Fibroblast of villous mesenchyme (primary cell): ENCODE results near the gene LARP4B. TPM values are rescaled to one million over a fixed set of nuclear protein-coding genes. Genes with fewer than 3 reads are reported as not detected.

Experiments
- DNase-seq: peaks from one replicate; pipeline ENCODE4 v3.0.0-alpha.2; 2010; ENCODE audit warnings: low read depth
- H3K4me3 ChIP-seq: 2 replicates; pipeline ENCODE4 v1.5.1; 2011; ENCODE audit warnings: low read depth, mild to moderate bottlenecking, low read length
- total RNA-seq: library from RNA; depleted of rRNA; stranded (reverse); fragments of >200 nt; gene quantifications from 2 replicates; pipeline ENCODE4 v1.2.3, GENCODE V29; 2012
- TF ChIP-seq, protein P1 (sequence below): IDR thresholded peaks from 2 replicates; pipeline ENCODE4 v1.5.1; 2012; ENCODE audit warnings: low read depth, mild to moderate bottlenecking, low read length; ENCODE audit not compliant: insufficient read depth

LARP4B gene
- total RNA-seq, 1 donor, result 57.4 TPM

DNA sequence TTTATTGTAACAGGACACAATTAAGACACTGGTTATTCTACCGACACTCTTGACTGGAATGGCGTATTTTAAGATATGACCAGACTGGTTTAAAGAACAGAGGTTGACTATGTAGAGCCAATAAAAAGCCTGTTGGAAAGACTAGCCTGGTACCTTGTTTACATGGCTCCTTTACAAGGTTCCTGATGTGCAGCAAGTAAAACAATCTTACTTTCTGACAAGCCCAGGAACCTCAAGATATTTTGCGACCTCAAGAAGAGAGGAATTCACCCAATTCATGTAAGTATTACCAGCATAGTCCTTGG, 14.1 kb downstream of the LARP4B start:
- no peak overlapping the region for H3K4me3 ChIP-seq
- TF ChIP-seq, protein P1, sequence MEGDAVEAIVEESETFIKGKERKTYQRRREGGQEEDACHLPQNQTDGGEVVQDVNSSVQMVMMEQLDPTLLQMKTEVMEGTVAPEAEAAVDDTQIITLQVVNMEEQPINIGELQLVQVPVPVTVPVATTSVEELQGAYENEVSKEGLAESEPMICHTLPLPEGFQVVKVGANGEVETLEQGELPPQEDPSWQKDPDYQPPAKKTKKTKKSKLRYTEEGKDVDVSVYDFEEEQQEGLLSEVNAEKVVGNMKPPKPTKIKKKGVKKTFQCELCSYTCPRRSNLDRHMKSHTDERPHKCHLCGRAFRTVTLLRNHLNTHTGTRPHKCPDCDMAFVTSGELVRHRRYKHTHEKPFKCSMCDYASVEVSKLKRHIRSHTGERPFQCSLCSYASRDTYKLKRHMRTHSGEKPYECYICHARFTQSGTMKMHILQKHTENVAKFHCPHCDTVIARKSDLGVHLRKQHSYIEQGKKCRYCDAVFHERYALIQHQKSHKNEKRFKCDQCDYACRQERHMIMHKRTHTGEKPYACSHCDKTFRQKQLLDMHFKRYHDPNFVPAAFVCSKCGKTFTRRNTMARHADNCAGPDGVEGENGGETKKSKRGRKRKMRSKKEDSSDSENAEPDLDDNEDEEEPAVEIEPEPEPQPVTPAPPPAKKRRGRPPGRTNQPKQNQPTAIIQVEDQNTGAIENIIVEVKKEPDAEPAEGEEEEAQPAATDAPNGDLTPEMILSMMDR, result no peak
- no peak for DNase-seq

DNA sequence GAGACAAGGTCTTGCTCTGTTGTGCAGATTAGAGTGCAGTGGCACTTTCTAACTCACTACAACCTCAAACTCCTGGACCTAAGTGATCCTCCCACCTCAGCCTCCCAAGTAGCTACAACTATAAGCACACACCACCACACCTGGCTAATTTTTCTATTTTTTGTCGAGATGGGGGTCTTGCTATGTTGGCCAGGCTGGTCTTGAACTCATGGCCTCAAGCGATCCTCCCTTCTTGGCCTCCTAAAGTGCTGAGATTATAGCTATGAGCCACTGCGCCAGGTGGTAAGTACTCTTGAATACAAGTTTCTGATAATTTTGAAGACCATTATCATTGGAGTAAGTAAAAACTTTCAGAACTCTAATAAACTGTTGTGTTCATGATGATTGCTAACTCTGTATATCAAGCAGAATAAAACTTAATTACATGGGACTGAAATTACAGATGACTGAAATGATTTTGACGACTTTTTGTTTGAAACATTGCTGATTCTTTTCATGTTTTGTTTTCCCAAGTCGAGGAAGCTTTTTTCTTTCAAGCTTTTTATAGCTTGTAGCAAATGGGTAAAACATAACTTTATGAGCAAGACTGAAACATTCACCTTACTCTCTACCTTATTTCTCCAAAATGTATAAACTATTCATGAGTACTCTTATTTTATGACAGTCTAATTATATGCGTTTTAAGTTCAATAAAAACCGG, 14.6 kb downstream of the LARP4B start:
- TF ChIP-seq, protein P1, result no peak
- no peak for DNase-seq
- H3K4me3 ChIP-seq, result no peak overlapping the region

DNA sequence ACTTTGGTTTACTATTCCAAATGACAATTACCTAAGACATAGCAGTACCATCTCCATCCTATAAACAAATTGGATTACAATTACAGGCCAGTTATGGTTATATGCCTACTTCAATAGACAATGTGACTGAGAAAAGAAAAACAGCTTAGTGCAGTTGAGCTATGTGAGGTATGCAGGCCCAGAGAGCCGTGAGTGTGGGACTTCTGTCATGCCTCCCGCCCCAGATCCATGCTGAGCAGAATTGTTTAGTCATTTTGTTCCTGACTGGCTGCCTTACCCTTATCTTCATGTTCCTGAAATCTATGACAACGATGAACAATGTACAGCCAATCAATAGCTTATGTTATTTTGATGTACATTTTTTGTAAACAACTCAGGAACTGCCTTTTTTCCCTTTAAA, 21.7 kb downstream of the LARP4B start:
- TF ChIP-seq, protein P1, result no peak
- H3K4me3 ChIP-seq, result no peak overlapping the region
- DNase-seq, result peak; percentile 36

DNA sequence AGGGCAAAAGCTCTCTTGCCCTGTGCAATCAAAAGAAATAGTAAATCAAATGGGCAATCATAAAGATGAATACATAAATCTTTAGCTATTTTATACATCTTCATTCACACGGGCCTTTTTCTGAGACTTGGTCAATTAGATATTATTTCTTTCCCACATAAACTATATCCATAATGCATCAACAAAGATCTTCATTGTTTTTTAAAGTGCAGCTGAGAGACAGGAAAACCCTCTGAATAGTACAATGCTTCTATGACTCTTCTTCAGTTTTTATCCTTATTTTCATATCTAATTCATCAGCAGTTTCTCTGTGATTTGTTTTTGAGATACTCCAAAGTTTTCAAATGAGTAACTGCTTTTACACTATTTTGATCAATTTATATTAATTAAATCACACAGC, 25.5 kb downstream of the LARP4B start:
- TF ChIP-seq, protein P1, result no peak
- no peak overlapping the region for H3K4me3 ChIP-seq
- no peak for DNase-seq

DNA sequence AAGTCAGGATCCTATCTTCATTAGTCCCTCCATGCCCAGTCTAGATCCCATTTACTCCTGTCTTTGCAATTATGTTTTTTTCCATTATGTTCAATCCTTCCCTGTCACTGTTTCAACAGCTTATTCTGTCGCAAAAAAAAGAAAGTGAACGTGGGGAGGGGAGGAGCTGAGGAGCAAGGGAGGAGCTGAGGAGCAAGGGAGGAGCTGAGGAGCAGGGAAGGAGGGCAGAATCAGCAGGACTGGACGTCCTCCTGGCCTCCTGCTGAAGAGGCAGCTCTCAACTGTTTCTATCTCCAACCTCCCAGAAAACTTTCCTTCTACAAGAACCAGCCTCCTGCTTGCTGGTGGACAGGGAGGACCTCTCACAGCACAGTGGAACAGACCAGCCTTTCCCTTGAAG, 26.0 kb downstream of the LARP4B start:
- TF ChIP-seq, protein P1, result no peak
- H3K4me3 ChIP-seq, result no peak overlapping the region
- peak; percentile 42 for DNase-seq

DNA sequence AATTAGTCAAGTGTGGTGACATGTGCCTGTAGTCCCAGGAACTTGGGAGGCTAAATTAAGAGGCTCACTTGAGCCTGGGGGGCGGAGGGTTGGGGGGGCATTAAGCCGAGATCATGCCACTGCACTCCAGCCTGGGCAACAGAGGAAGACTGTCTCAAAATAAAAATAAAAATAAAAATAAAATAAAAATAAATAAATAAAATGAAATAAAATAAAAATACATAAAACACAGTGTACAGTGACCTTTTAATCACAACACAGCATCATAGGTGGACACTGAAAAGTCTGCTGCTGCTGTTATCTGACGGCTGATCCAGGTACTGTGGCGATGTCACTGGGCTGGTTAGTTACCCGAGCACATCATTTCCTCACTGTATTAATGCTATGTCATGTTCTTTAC, 27.1 kb downstream of the LARP4B start:
- TF ChIP-seq, protein P1, result no peak
- no peak overlapping the region for H3K4me3 ChIP-seq
- DNase-seq, result no peak

DNA sequence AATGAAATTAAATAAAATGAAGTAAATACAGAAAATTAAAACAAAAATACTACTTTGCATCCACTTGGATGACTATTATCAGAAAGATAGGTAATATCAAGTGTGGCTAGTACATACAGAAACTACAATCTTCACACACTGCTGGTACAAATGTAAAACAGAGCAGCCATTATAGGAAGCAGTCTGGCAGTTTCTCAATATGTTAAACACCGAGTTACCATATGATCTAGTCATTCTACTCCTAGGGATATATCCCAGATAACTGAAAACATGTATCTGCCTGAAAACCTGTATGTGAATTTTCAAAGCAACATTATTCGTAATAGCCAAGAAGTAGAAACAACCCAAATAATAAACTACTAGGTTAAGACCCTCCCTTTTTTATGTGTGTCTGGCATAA, 33.4 kb downstream of the LARP4B start:
- DNase-seq, result no peak
- no peak overlapping the region for H3K4me3 ChIP-seq
- TF ChIP-seq, protein P1, result no peak
